IPS-18a (cell line): Measurements from ENCODE around the gene EIPR1.

Experiments
- H3K27ac ChIP-seq: one replicate; pipeline ENCODE4 v1.5.1; 2013; ENCODE audit warnings: low read length
- H3K27me3 ChIP-seq: one replicate; pipeline ENCODE4 v1.6.1; 2013; ENCODE audit warnings: mild to moderate bottlenecking, low read length; ENCODE audit not compliant: control insufficient read depth, insufficient read depth
- H3K36me3 ChIP-seq: one replicate; pipeline ENCODE4 v1.6.1; 2013; ENCODE audit warnings: low read depth, low read length; ENCODE audit not compliant: control insufficient read depth
- H3K4me1 ChIP-seq: one replicate; pipeline ENCODE4 v1.6.1; 2013; ENCODE audit warnings: low read depth, low read length; ENCODE audit not compliant: control insufficient read depth
- H3K4me3 ChIP-seq: one replicate; pipeline ENCODE4 v1.5.1; 2013; ENCODE audit warnings: low read length
- H3K9ac ChIP-seq: one replicate; pipeline ENCODE4 v1.6.1; 2013; ENCODE audit warnings: mild to moderate bottlenecking, low read length, moderate library complexity
- H3K9me3 ChIP-seq: one replicate; pipeline ENCODE4 v1.6.1; 2013; ENCODE audit warnings: low read depth, low read length; ENCODE audit not compliant: control insufficient read depth

EIPR1 gene

GRCh38 chr2:3298191-3298590 lies 79.4 kb downstream of the EIPR1 start:
- H3K4me3 ChIP-seq = no peak overlapping the region
- no peaks in the 10 kb centered on the region for H3K36me3 ChIP-seq
- no peaks in the 10 kb centered on the region for H3K27me3 ChIP-seq
- H3K27ac ChIP-seq = no peak overlapping the region
- H3K9ac ChIP-seq = no peak overlapping the region
- no peaks in the 10 kb centered on the region for H3K9me3 ChIP-seq
- H3K4me1 ChIP-seq = peaks cover 7% of the 10 kb centered on the region

DNA sequence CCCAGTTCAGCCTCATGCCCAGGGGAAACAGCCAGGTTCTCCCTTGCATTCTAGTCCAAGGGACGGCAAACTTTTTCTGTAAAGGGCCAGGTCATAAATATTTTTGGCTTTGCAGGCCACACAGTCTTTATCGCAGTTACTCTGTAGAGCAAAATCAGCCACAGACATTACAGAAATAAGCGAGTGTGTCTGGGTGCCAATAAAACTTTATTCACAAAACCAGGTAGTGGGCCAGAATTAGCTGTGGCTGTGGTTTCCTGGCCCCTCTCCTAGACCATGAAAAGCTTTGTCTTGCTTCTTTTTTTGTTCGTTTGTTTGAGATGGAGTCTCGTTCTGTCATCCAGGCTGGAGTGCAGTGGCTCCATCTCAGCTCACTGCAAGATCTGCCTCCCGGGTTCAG lies 80.1 kb downstream of the EIPR1 start:
- Histone ChIP-seq H3K9me3 (no peaks in the 10 kb centered on the region), H3K4me3 (no peak overlapping the region), H3K9ac (no peak overlapping the region), H3K4me1 (peaks cover under 1% of the 10 kb centered on the region), H3K27ac (no peak overlapping the region), H3K27me3 (no peaks in the 10 kb centered on the region), H3K36me3 (no peaks in the 10 kb centered on the region)

DNA sequence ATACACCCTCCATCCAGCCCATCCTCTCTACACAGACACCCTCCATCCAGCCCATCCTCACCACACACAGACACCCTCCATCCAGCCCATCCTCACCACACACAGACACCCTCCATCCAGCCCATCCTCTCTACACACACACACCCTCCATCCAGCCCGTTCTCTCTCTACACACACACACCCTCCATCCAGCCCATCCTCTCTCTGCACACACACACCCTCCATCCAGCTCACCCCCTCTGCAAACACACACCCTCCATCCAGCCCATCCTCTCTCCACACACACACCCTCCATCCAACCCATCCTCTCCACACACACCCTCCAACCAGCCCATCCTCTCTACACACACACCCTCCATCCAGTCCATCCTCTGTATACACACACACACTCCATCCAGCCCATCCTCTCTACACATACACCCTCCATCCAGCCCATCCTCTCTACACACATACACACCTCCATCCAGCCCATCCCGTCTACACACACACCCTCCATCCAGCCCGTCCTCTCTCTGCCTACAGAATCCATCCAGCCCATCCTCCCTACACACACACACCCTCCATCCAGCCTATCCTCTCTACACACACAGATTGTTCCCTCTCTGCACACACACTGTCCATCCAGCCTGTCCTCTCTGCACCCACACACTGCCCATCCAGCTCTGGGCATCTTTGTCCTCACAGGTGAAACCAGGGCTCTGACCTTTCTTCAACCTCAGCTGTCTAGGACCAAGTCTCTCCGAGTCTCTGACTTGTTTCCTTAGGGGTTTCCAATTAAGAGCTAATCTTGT lies 81.2 kb downstream of the EIPR1 start:
- H3K27me3 ChIP-seq = no peaks in the 10 kb centered on the region
- H3K4me3 ChIP-seq = no peak overlapping the region
- H3K9me3 ChIP-seq = no peaks in the 10 kb centered on the region
- H3K4me1 ChIP-seq = no peaks in the 10 kb centered on the region
- no peak overlapping the region for H3K27ac ChIP-seq
- H3K36me3 ChIP-seq = no peaks in the 10 kb centered on the region
- no peak overlapping the region for H3K9ac ChIP-seq

- Histone ChIP-seq H3K4me3 (no peak overlapping the region), H3K4me1 (no peaks in the 10 kb centered on the region), H3K27ac (no peak overlapping the region), H3K9me3 (no peaks in the 10 kb centered on the region), H3K27me3 (no peaks in the 10 kb centered on the region), H3K9ac (no peak overlapping the region), H3K36me3 (no peaks in the 10 kb centered on the region)
Observed at GRCh38 chr2:3294493-3294892, 83.1 kb downstream of the EIPR1 start.

DNA sequence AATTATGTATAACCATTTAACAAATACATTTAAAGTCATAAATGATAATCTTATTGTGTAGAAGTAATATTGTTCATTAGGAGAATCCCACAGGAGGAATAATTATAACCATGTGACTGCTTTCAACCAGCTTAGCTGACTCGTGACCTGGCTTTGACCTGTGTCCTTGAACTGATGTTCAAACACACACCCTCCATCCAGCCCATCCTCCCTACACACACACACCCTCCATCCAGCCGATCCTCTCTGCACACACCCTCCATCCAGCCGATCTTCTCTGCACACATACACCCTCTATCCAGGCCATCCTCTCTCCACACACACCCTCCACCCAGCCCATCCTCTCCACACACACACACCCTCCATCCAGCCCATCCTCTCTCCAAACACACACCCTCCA lies 83.5 kb downstream of the EIPR1 start:
- no peaks in the 10 kb centered on the region for H3K27me3 ChIP-seq
- H3K9me3 ChIP-seq = no peaks in the 10 kb centered on the region
- no peaks in the 10 kb centered on the region for H3K36me3 ChIP-seq
- no peak overlapping the region for H3K4me3 ChIP-seq
- H3K27ac ChIP-seq = no peak overlapping the region
- no peaks in the 10 kb centered on the region for H3K4me1 ChIP-seq
- H3K9ac ChIP-seq = no peak overlapping the region

- H3K4me3 ChIP-seq = no peak overlapping the region
- no peaks in the 10 kb centered on the region for H3K27me3 ChIP-seq
- H3K27ac ChIP-seq = no peak overlapping the region
- H3K9ac ChIP-seq = no peak overlapping the region
- no peaks in the 10 kb centered on the region for H3K4me1 ChIP-seq
- no peaks in the 10 kb centered on the region for H3K9me3 ChIP-seq
- H3K36me3 ChIP-seq = no peaks in the 10 kb centered on the region
Observed at GRCh38 chr2:3293221-3293620, 84.4 kb downstream of the EIPR1 start.

- H3K27me3 ChIP-seq = no peaks in the 10 kb centered on the region
- H3K36me3 ChIP-seq = no peaks in the 10 kb centered on the region
- no peaks in the 10 kb centered on the region for H3K4me1 ChIP-seq
- no peak overlapping the region for H3K9ac ChIP-seq
- H3K9me3 ChIP-seq = no peaks in the 10 kb centered on the region
- no peak overlapping the region for H3K4me3 ChIP-seq
- no peak overlapping the region for H3K27ac ChIP-seq
Observed at GRCh38 chr2:3292416-3292815, 85.2 kb downstream of the EIPR1 start.

- no peak overlapping the region for H3K4me3 ChIP-seq
- H3K36me3 ChIP-seq = no peaks in the 10 kb centered on the region
- no peaks in the 10 kb centered on the region for H3K4me1 ChIP-seq
- H3K9me3 ChIP-seq = no peaks in the 10 kb centered on the region
- no peaks in the 10 kb centered on the region for H3K27me3 ChIP-seq
- no peak overlapping the region for H3K27ac ChIP-seq
- no peak overlapping the region for H3K9ac ChIP-seq
Observed at GRCh38 chr2:3291750-3292149, 85.9 kb downstream of the EIPR1 start.

DNA sequence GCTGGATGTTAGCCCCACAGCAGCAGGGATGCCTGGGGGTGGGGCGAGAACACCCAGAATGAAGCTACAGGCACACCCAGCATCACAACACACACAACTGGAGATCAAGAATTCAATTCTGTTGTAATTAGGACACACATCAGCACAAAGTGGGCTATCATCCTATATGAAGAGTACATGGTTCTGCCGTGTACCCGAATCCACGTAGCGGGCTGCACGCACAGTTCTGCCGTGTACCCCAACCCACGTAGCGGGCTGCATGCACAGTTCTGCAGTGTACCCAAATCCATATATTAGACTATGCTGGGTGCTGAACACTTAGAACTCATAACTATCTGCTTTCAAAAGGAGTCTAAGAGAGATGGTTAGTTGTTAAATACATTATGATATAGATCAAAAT lies 86.5 kb downstream of the EIPR1 start:
- Histone ChIP-seq H3K4me3 (no peak overlapping the region), H3K36me3 (no peaks in the 10 kb centered on the region), H3K27ac (no peak overlapping the region), H3K9ac (no peak overlapping the region), H3K27me3 (no peaks in the 10 kb centered on the region), H3K4me1 (no peaks in the 10 kb centered on the region), H3K9me3 (no peaks in the 10 kb centered on the region)

DNA sequence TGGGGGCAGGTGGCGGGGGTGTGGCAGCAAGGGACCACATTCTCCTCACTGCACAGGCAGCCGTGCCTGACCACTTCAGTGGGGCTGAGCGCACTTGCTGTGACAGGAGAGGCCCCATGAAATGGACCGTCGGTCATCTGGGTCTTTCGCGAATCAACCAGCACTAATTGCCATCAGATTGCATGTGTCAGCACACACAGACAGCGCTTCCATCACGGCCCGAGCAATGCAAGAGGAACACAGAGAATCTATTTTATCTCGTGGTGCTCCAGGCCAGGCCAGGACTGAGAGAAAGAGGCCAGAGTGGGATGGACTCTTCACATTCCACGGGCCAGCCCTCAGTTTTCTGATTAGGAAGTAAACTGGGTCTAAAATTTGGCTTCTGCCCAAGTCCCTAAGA lies 87.0 kb downstream of the EIPR1 start:
- Histone ChIP-seq H3K9ac (no peak overlapping the region), H3K27ac (no peak overlapping the region), H3K9me3 (no peaks in the 10 kb centered on the region), H3K36me3 (no peaks in the 10 kb centered on the region), H3K4me1 (no peaks in the 10 kb centered on the region), H3K4me3 (no peak overlapping the region), H3K27me3 (no peaks in the 10 kb centered on the region)

- no peaks in the 10 kb centered on the region for H3K9me3 ChIP-seq
- no peaks in the 10 kb centered on the region for H3K4me1 ChIP-seq
- H3K27ac ChIP-seq = no peak overlapping the region
- H3K9ac ChIP-seq = no peak overlapping the region
- H3K4me3 ChIP-seq = no peak overlapping the region
- H3K27me3 ChIP-seq = no peaks in the 10 kb centered on the region
- H3K36me3 ChIP-seq = no peaks in the 10 kb centered on the region
Observed at GRCh38 chr2:3289971-3290370, 87.6 kb downstream of the EIPR1 start.

- Histone ChIP-seq H3K9ac (no peak overlapping the region), H3K27ac (no peak overlapping the region), H3K9me3 (no peaks in the 10 kb centered on the region), H3K27me3 (no peaks in the 10 kb centered on the region), H3K4me1 (no peaks in the 10 kb centered on the region), H3K36me3 (no peaks in the 10 kb centered on the region), H3K4me3 (no peak overlapping the region)
Observed at GRCh38 chr2:3289526-3289925, 88.1 kb downstream of the EIPR1 start.
